Measurements from ENCODE around the gene RYR3. TPM values are rescaled to one million over a fixed set of nuclear protein-coding genes. Genes with fewer than 3 reads are reported as not detected.

The RYR3 gene
- total and polyA plus RNA-seq, 10 of the 15 experiments (the other 5 are each of a cell fraction or from before 2014, with no cell fraction given): under 0.01 to 0.44 (median 0.16) TPM; not detected in 5

DNA sequence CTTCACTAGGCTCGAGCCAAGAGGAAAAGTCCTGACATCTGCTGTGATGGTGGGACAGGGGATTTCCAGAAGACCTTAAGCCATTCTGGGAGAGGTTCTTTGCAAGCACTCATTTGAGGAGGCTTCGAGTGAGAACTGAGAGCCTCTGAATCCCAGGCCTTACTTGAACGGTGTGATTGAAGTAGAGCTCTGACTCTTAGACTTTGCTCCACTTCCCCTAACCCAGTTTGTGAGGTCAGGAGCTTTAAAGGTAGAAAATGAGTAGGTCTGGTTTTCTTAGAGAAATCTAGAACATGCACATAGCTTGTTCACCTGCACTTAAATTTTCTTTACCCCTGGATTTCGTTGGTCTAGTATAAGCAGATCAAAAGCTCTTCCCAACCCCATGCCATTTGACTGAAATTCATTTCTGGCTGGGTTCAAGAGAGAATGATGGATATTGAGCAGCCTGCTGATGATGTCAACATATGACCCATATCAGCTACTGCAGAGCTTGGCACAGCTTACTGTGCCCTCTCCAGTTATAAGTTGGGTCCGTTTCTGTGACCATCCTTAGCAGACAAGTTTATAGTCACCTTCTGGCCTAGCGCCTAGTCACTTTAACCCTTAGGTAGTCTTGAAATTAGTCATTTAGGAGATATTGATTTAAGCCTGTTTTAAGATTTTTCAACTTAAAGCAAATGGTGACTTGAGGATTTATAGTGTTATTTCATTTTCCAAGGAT is 428.3 kb downstream of the RYR3 start:
- no peaks in the 10 kb centered on the region for H4K20me1 ChIP-seq (ENCODE audit: control insufficient read depth, insufficient read depth)
- FAIRE-seq: peak; percentile 44
- BruUV-seq (replicated peaks): no TSS peak
- H3K79me2 ChIP-seq (ENCODE audit: control insufficient read depth, insufficient read depth, low read length): no peaks in the 10 kb centered on the region
- ChIA-PET SMC1A (ENCODE audit: uncharacterized antibody, unreplicated experiment) (interaction anchor here (1.3 to 2.0 kb wide), 3 partner anchors 39 to 446 kb away, joined by 3 to 8 read pairs (median 4); partner anchors contain the start of gene CHRM5), POLR2A (interaction anchor here (0.5 kb wide), 1 partner anchor 110 kb away, joined by 4 read pairs; no protein-coding TSS in a partner anchor), RAD21 (ENCODE audit: unreplicated experiment) (interaction anchor here (1.2 kb wide), 1 partner anchor 445 kb away, joined by 3 read pairs; no protein-coding TSS in a partner anchor), CTCF (interaction anchor here (0.7 to 7.7 kb wide), 12 partner anchors 10 to 653 kb away, joined by 3 to 62 read pairs (median 4); no protein-coding TSS in a partner anchor)
- no peak overlapping the region for H3K4me2 ChIP-seq (ENCODE audit: control insufficient read depth, insufficient read depth)
- H3K9me3 ChIP-seq (replicated peaks; ENCODE audit: control insufficient read depth, insufficient read depth, low read length): no peaks in the 10 kb centered on the region
- intact Hi-C loops (cut with micrococcal nuclease; ENCODE audit: unreplicated experiment) (no loop called here), in situ Hi-C loops (cut with MboI) (loop anchor here (5.0 kb wide), 1 partner anchor 223 kb away; no protein-coding TSS in a partner anchor)
- no peak for TF ChIP-seq YBX1 (IDR thresholded peaks at IDR 0.05)
- peak; percentile 55; the same call in 1 of the 2 replicates for TF ChIP-seq JUNB (IDR thresholded peaks at IDR 0.05)
- H3K27me3 ChIP-seq (replicated peaks in 1 of 2; ENCODE audit: control insufficient read depth in 2 of 2, insufficient read depth in 2 of 2, low read length in 1 of 2): no peaks in the 10 kb centered on the region
- no peak; the same call in 2 of the 3 replicates for ATAC-seq
- WGBS (ENCODE audit: insufficient coverage, insufficient replicate concordance, low lambda C conversion rate, missing lambda C conversion rate): 17% methylated on average over 6 of the region's 6 CpGs
- no peak overlapping the region for H3K4me3 ChIP-seq
- DNase-seq (ENCODE audit: low read depth, low spot score): no peak
- H3K27ac ChIP-seq (ENCODE audit: control insufficient read depth, insufficient read depth): no peak overlapping the region
- H3K36me3 ChIP-seq (ENCODE audit: control insufficient read depth in 2 of 2, insufficient read depth in 2 of 2, low read length in 1 of 2): no peaks in the 10 kb centered on the region
- no peak overlapping the region for H3K9ac ChIP-seq (ENCODE audit: control insufficient read depth, insufficient read depth, low read length)
- no peak overlapping the region for H2AFZ ChIP-seq (ENCODE audit: control insufficient read depth, low read depth, low read length)
- no peaks in the 10 kb centered on the region for H3K4me1 ChIP-seq (ENCODE audit: control insufficient read depth, insufficient read depth, low read length)

DNA sequence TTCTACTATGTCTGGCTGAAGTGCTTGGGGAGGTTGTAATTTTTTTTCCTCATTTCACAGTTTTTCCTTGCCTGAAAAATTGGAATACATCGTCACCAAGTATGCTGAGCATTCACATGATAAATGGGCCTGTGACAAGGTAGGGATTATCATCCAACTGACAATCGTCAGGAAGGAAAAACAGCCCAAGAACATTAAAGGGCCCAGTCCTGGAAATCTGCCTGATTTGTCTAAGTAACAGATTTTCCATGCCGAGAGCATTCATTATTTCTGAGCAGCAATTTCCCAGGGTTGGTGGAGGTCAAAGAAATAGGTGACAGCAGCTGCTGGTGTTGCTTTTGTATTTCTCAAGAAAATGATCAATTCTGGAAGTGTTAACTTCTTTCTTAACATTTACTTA is 431.5 kb downstream of the RYR3 start:
- no peak overlapping the region for H3K4me2 ChIP-seq (ENCODE audit: control insufficient read depth, insufficient read depth)
- POLR2A ChIA-PET: no interaction called here
- SMC1A ChIA-PET (ENCODE audit: uncharacterized antibody, unreplicated experiment): no interaction called here
- 45% methylated on average over 3 of the region's 3 CpGs for WGBS (ENCODE audit: insufficient coverage, insufficient replicate concordance, low lambda C conversion rate, missing lambda C conversion rate)
- no peaks in the 10 kb centered on the region; the same call in 1 of the 2 replicates for H3K4me1 ChIP-seq (ENCODE audit: control insufficient read depth, insufficient read depth, low read length)
- H4K20me1 ChIP-seq (ENCODE audit: control insufficient read depth, insufficient read depth): no peaks in the 10 kb centered on the region
- DNase-seq (ENCODE audit: low read depth, low spot score) (no peak), ATAC-seq (no peak), FAIRE-seq (no peak)
- H3K79me2 ChIP-seq (ENCODE audit: control insufficient read depth, insufficient read depth, low read length): no peaks in the 10 kb centered on the region
- no peak overlapping the region for H2AFZ ChIP-seq (ENCODE audit: control insufficient read depth, low read depth, low read length)
- intact Hi-C loops (cut with micrococcal nuclease; ENCODE audit: unreplicated experiment) (no loop called here), in situ Hi-C loops (cut with MboI) (no loop called here)
- no peaks in the 10 kb centered on the region for H3K36me3 ChIP-seq (ENCODE audit: control insufficient read depth in 2 of 2, insufficient read depth in 2 of 2, low read length in 1 of 2)
- H3K27ac ChIP-seq (ENCODE audit: control insufficient read depth, insufficient read depth): no peak overlapping the region
- H3K9me3 ChIP-seq (replicated peaks; ENCODE audit: control insufficient read depth, insufficient read depth, low read length): no peaks in the 10 kb centered on the region
- no peak overlapping the region for H3K4me3 ChIP-seq
- H3K9ac ChIP-seq (ENCODE audit: control insufficient read depth, insufficient read depth, low read length): no peak overlapping the region
- BruUV-seq (replicated peaks): no TSS peak
- RAD21 ChIA-PET (ENCODE audit: unreplicated experiment): no interaction called here
- H3K27me3 ChIP-seq (replicated peaks in 1 of 2; ENCODE audit: control insufficient read depth in 2 of 2, insufficient read depth in 2 of 2, low read length in 1 of 2): no peaks in the 10 kb centered on the region
- CTCF ChIA-PET: no interaction called here
- TF ChIP-seq SP1 (IDR thresholded peaks at IDR 0.05; ENCODE audit: low read depth, low read length) (no peak), SMAD5 (IDR thresholded peaks at IDR 0.05; ENCODE audit: low read depth) (no peak), PML (IDR thresholded peaks at IDR 0.05; ENCODE audit: low read length) (no peak), CREB1 (IDR thresholded peaks at IDR 0.05; ENCODE audit: low read depth) (no peak), JUNB (IDR thresholded peaks at IDR 0.05) (no peak), MTA2 (IDR thresholded peaks at IDR 0.05; ENCODE audit: low read depth) (no peak)
- TF ChIP-seq, protein P1, sequence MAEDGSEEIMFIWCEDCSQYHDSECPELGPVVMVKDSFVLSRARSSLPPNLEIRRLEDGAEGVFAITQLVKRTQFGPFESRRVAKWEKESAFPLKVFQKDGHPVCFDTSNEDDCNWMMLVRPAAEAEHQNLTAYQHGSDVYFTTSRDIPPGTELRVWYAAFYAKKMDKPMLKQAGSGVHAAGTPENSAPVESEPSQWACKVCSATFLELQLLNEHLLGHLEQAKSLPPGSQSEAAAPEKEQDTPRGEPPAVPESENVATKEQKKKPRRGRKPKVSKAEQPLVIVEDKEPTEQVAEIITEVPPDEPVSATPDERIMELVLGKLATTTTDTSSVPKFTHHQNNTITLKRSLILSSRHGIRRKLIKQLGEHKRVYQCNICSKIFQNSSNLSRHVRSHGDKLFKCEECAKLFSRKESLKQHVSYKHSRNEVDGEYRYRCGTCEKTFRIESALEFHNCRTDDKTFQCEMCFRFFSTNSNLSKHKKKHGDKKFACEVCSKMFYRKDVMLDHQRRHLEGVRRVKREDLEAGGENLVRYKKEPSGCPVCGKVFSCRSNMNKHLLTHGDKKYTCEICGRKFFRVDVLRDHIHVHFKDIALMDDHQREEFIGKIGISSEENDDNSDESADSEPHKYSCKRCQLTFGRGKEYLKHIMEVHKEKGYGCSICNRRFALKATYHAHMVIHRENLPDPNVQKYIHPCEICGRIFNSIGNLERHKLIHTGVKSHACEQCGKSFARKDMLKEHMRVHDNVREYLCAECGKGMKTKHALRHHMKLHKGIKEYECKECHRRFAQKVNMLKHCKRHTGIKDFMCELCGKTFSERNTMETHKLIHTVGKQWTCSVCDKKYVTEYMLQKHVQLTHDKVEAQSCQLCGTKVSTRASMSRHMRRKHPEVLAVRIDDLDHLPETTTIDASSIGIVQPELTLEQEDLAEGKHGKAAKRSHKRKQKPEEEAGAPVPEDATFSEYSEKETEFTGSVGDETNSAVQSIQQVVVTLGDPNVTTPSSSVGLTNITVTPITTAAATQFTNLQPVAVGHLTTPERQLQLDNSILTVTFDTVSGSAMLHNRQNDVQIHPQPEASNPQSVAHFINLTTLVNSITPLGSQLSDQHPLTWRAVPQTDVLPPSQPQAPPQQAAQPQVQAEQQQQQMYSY (CRISPR knock-in tag; IDR thresholded peaks at IDR 0.05): no peak
- TF ChIP-seq, protein P2, sequence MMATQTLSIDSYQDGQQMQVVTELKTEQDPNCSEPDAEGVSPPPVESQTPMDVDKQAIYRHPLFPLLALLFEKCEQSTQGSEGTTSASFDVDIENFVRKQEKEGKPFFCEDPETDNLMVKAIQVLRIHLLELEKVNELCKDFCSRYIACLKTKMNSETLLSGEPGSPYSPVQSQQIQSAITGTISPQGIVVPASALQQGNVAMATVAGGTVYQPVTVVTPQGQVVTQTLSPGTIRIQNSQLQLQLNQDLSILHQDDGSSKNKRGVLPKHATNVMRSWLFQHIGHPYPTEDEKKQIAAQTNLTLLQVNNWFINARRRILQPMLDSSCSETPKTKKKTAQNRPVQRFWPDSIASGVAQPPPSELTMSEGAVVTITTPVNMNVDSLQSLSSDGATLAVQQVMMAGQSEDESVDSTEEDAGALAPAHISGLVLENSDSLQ (IDR thresholded peaks at IDR 0.05): no peak
- TF ChIP-seq, protein P3, sequence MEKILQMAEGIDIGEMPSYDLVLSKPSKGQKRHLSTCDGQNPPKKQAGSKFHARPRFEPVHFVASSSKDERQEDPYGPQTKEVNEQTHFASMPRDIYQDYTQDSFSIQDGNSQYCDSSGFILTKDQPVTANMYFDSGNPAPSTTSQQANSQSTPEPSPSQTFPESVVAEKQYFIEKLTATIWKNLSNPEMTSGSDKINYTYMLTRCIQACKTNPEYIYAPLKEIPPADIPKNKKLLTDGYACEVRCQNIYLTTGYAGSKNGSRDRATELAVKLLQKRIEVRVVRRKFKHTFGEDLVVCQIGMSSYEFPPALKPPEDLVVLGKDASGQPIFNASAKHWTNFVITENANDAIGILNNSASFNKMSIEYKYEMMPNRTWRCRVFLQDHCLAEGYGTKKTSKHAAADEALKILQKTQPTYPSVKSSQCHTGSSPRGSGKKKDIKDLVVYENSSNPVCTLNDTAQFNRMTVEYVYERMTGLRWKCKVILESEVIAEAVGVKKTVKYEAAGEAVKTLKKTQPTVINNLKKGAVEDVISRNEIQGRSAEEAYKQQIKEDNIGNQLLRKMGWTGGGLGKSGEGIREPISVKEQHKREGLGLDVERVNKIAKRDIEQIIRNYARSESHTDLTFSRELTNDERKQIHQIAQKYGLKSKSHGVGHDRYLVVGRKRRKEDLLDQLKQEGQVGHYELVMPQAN (conservative IDR thresholded peaks at IDR 0.05): no peak
